Endothelial cell of umbilical vein (primary cell): Measurements from ENCODE around the gene DBR1.

Source experiments
- POLR2A ChIP-seq: IDR thresholded peaks from 2 replicates; pipeline ENCODE4 v1.6.1; 2012; ENCODE audit warnings: low read depth, mild to moderate bottlenecking, control low read depth, low read length
- POLR2AphosphoS5 ChIP-seq: IDR thresholded peaks from 2 replicates; pipeline ENCODE4 v1.6.1; 2012; ENCODE audit warnings: low read depth, mild to moderate bottlenecking, control low read depth, low read length, moderate library complexity; ENCODE audit not compliant: insufficient read depth

DNA sequence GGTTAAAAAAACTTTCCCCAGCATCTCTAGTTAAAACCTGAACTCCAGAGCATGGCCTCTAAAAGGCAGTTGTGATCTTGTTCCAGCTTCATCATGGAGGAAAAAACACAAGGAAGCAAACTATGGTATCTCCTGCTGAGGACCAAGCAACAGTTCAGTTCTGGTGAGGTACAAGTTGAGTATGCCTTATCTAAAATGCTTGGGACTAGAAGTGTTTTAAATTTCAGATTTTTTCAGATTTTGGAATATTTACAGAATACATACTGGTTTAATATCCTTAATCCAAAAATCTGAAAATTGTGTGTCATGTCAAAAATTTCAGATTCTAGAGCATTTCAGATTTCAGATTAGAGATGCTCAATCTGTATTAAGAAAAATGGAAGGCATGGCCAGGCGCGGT is 9.7 kb downstream of the DBR1 start:
- TF ChIP-seq POLR2AphosphoS5 (no peak), POLR2A (no peak)
